Gastroesophageal sphincter (tissue), 4 donors: Measurements from ENCODE around the gene CTNNA3. TPM values are rescaled to one million over a fixed set of nuclear protein-coding genes. Genes with fewer than 3 reads are reported as not detected.

Source experiments
- ATAC-seq: fragments of 150-250 bp; one replicate; pipeline ENCODE4 v1.9.1; 2016; ENCODE audit warnings: mild to moderate bottlenecking, moderate library complexity
- H3K27ac ChIP-seq, 4 donors: fragments of 200-600 bp; sonication (generic) in 3 of 4; 1 replicate in 3 of 4; 2 replicates in 1 of 4; pipeline ENCODE4 v1.5.1; 2016 to 2019
- H3K27me3 ChIP-seq: fragments of 200-600 bp; sonication (generic); one replicate; pipeline ENCODE4 v1.5.1; 2019
- H3K36me3 ChIP-seq, 2 donors: fragments of 200-600 bp; sonication (generic); one replicate each; pipeline ENCODE4 v1.5.1; 2019; ENCODE audit warnings: control low read depth in 1 of 2
- H3K4me1 ChIP-seq, 3 donors: fragments of 200-600 bp; sonication (generic); 1 replicate in 2 of 3; 2 replicates in 1 of 3; pipeline ENCODE4 v1.5.1; 2016 to 2019; ENCODE audit warnings: control low read depth in 2 of 3
- H3K4me3 ChIP-seq, 2 donors: fragments of 200-600 bp; sonication (generic); one replicate each; pipeline ENCODE4 v1.5.1; 2019; ENCODE audit warnings: mild to moderate bottlenecking in 1 of 2, moderate library complexity in 1 of 2
- H3K9me3 ChIP-seq, 3 donors: fragments of 200-600 bp; sonication (generic); one replicate each; pipeline ENCODE4 v1.5.1; 2017 to 2019; ENCODE audit warnings: control low read depth in 2 of 3
- CTCF ChIP-seq, 4 experiments: fragments of 200-600 bp in 2 of 4; fragments of 450-650 bp in 2 of 4; sonication (generic) in 1 of 4; IDR thresholded peaks; one replicate each; pipeline ENCODE4 v1.5.1; 2017 to 2019; ENCODE audit warnings: antibody characterized with exemption in 4 of 4, mild to moderate bottlenecking in 2 of 4, moderate library complexity in 2 of 4
- EP300 ChIP-seq: sonication (generic); formaldehyde crosslinking; IDR thresholded peaks from one replicate; pipeline ENCODE4 v1.6.1; 2017; ENCODE audit warnings: antibody characterized with exemption, mild to moderate bottlenecking
- POLR2A ChIP-seq, 2 donors: fragments of 450-650 bp; IDR thresholded peaks; one replicate each; pipeline ENCODE4 v1.6.1; 2017; ENCODE audit warnings: antibody characterized with exemption in 2 of 2, mild to moderate bottlenecking in 2 of 2, moderate library complexity in 1 of 2
- POLR2AphosphoS5 ChIP-seq: sonication (generic); formaldehyde crosslinking; IDR thresholded peaks from one replicate; pipeline ENCODE4 v1.6.1; 2017; ENCODE audit warnings: antibody characterized with exemption
- WGBS, 2 donors: methylation state at CpG; one replicate each; pipeline ENCODE4 v1.1.5; 2018; ENCODE audit warnings: low coverage in 1 of 2; 5-methylcytosine and 5-hydroxymethylcytosine counted together
- total RNA-seq, 4 donors: library from RNA; depleted of rRNA; stranded (reverse); fragments of >200 nt; gene quantifications; one replicate each; pipeline ENCODE4 v1.1.0, GENCODE V29; 2016

Gene CTNNA3
- total RNA-seq, 4 donors from 2014 or later, result 5.1 to 22.0 (median 13.8) TPM

DNA sequence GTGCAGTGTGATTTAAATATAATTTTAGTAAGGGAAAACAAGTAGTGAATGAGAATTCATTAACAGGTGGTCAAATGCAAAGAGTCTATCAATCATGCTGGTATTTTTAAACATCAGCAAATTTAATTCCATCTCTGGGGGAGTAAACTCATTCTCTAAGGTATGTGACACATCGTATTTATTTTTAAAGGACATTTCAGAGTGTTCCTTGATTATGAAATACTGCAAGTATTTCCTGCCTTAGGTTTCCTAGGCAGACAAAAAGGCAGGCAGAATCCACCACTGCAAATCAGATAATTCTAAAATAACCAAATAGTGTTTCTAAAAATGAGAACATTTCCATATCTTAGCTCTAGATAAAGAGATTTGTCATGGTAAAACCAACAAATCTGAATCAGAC is 576.3 kb downstream of the CTNNA3 start:
- WGBS, 2 donors, result 25 to 38% methylated on average over 1 of the region's 1 CpG
- no peak for ATAC-seq
- Histone ChIP-seq H3K27ac (no peak overlapping the region), H3K4me3 (no peak overlapping the region), H3K27me3 (no peaks in the 10 kb centered on the region), H3K36me3 (no peaks in the 10 kb centered on the region), H3K4me1 (no peaks in the 10 kb centered on the region), H3K9me3 (no peaks in the 10 kb centered on the region)
- TF ChIP-seq POLR2A (IDR thresholded peaks at IDR 0.05), result no peak
- TF ChIP-seq CTCF (IDR thresholded peaks at IDR 0.05), result no peak
- TF ChIP-seq POLR2AphosphoS5, result no peak
- no peak for TF ChIP-seq EP300

DNA sequence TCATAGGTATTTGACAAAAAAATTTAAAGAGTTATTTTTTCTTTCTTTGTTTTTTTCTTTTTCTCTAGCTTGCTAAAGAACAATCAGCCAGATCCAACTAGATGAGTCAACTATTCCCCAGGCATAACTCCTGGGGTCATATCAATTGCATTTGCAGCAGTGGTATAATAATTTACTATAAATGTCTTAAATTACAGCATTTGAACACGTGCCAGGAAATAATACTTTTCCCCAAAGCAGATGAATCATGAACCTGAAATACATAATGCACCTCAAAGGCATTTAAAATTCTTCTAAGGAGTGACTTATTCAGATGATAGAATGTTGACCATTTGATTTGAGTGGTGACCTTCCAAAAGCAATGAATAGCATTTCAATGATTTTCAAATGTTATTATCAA is 580.0 kb downstream of the CTNNA3 start:
- no peak for ATAC-seq
- no peaks in the 10 kb centered on the region for H3K4me1 ChIP-seq
- TF ChIP-seq EP300 (no peak), POLR2A (IDR thresholded peaks at IDR 0.05) (no peak), POLR2AphosphoS5 (no peak), CTCF (IDR thresholded peaks at IDR 0.05) (no peak)
- H3K27me3 ChIP-seq, result no peaks in the 10 kb centered on the region
- 47 to 67% methylated on average over 1 of the region's 1 CpG for WGBS, 2 donors
- H3K27ac ChIP-seq, result no peak overlapping the region
- H3K9me3 ChIP-seq, result no peaks in the 10 kb centered on the region
- H3K4me3 ChIP-seq, result no peak overlapping the region
- H3K36me3 ChIP-seq, result no peaks in the 10 kb centered on the region

GRCh38 chr10:67114945-67115344 is 581.0 kb downstream of the CTNNA3 start:
- 71 to 83% methylated on average over 1 to 2 of the region's 2 CpGs for WGBS, 2 donors
- no peak overlapping the region for H3K27ac ChIP-seq
- TF ChIP-seq CTCF (IDR thresholded peaks at IDR 0.05) (no peak), EP300 (no peak), POLR2AphosphoS5 (no peak), POLR2A (IDR thresholded peaks at IDR 0.05) (no peak)

DNA sequence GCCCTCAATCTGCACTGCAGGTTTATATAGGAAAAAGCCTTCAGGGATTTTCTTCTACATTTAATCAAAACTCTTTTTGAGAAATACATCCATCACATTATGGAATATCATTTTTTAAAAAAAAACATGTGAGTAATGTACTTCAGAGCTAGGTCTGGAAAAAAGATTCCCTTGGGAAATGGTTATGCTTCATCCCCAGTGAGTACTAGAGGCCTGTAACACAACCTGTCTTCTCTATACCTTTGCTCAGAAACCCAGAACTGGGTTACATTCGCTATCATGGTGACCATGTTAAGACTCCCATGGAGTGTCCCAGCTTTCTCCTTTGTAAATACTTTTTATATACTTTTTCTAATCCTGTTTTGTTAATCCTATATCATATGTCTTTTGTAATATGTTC is 583.2 kb downstream of the CTNNA3 start:
- H3K4me1 ChIP-seq, result no peaks in the 10 kb centered on the region
- no peak for ATAC-seq
- no peak overlapping the region for H3K27ac ChIP-seq
- no peaks in the 10 kb centered on the region for H3K36me3 ChIP-seq
- H3K9me3 ChIP-seq, result no peaks in the 10 kb centered on the region
- TF ChIP-seq CTCF (IDR thresholded peaks at IDR 0.05) (no peak), POLR2A (IDR thresholded peaks at IDR 0.05) (no peak)
- H3K4me3 ChIP-seq, result no peak overlapping the region
- 80 to 100% methylated on average over 1 of the region's 1 CpG for WGBS, 2 donors
- H3K27me3 ChIP-seq, result no peaks in the 10 kb centered on the region

More at GRCh38 chr10:67114945-67115344, 581.0 kb downstream of the CTNNA3 start:
- no peak for ATAC-seq
- Histone ChIP-seq H3K27me3 (no peaks in the 10 kb centered on the region), H3K4me1 (no peaks in the 10 kb centered on the region), H3K36me3 (no peaks in the 10 kb centered on the region), H3K9me3 (no peaks in the 10 kb centered on the region), H3K4me3 (no peak overlapping the region)

DNA sequence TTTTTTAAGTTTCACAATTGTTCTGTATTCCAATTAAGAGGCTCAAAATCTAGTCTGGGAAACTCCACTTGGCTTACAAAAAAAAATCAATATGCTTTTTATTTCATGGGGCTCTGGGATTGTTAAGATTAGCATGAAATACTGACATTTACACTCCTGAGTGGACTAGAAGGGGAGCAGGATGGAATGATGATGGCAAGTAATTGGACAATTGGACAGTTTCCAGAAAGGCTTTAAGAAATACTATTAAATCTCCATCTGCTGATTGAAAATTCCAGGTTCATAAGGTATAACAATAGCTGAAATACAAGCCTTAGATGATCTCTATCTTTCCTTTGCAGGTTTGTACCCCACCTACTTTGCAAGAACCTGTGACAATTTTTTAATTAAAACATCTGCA is 585.7 kb downstream of the CTNNA3 start:
- Histone ChIP-seq H3K4me3 (no peak overlapping the region), H3K27ac (no peak overlapping the region), H3K36me3 (no peaks in the 10 kb centered on the region), H3K27me3 (no peaks in the 10 kb centered on the region), H3K9me3 (no peaks in the 10 kb centered on the region), H3K4me1 (no peaks in the 10 kb centered on the region)
- no peak for ATAC-seq
- TF ChIP-seq POLR2A (IDR thresholded peaks at IDR 0.05), result no peak
- no peak for TF ChIP-seq EP300

- no peak for ATAC-seq
- Histone ChIP-seq H3K4me1 (no peaks in the 10 kb centered on the region), H3K4me3 (no peak overlapping the region), H3K36me3 (no peaks in the 10 kb centered on the region), H3K9me3 (no peaks in the 10 kb centered on the region), H3K27ac (no peak overlapping the region), H3K27me3 (no peaks in the 10 kb centered on the region)
- WGBS, 2 donors, result 85 to 86% methylated on average over 1 to 3 of the region's 3 CpGs
- TF ChIP-seq EP300 (no peak), CTCF (IDR thresholded peaks at IDR 0.05) (no peak), POLR2A (IDR thresholded peaks at IDR 0.05) (no peak), POLR2AphosphoS5 (no peak)
Measured at GRCh38 chr10:67107670-67108069, 588.3 kb downstream of the CTNNA3 start.
